Activated T-cell treated with anti-CD3 and anti-CD28 coated beads for 1 hour (primary cell): ENCODE results near the gene CALML3.
A peak's percentile ranks its signal among the peaks of the same experiment; 100 is the strongest.
"Not testable (repeated sequence)": the region's sequence is repeated elsewhere in the genome, so short reads cannot be mapped to it uniquely, and the experiment has no call there.

Experiments
- DNase-seq: peaks from one replicate; pipeline ENCODE4 v3.0.0-alpha.2; 2020; ENCODE audit warnings: low read depth

The CALML3 gene

DNA sequence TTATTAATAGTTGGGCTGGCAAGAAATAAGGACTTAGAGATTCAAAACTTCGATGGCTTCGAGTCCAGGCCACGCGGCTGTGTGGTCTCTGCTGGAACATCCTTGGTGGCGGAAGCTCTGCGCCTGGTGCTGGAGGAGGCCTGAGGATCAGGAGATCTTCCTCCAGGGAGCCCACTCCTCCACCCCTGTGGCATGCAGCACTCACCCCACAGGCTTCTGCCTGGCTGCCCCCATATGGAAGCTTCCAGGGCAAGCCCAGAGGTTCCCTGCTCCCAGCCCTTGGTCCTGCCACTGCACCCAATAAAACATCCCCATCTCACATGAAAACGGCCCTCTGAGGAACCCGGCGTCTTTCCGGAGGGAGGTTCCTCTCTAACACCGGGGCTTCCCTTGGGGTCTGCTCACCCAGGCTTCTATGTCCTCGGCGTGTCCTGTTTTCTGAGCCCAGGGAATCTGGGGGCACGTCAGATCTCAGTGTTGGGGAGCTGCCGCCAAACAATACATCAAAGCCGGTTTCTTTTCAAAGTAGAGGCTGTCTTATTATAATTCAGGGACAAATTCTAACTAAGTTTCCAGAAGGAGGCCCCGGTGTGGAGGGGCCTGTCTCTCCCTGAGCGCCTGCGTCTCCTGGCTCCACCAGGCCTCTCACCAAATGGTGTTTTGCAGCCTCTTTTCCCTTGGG, 32.4 kb downstream of the CALML3 start:
- no peak for DNase-seq

DNA sequence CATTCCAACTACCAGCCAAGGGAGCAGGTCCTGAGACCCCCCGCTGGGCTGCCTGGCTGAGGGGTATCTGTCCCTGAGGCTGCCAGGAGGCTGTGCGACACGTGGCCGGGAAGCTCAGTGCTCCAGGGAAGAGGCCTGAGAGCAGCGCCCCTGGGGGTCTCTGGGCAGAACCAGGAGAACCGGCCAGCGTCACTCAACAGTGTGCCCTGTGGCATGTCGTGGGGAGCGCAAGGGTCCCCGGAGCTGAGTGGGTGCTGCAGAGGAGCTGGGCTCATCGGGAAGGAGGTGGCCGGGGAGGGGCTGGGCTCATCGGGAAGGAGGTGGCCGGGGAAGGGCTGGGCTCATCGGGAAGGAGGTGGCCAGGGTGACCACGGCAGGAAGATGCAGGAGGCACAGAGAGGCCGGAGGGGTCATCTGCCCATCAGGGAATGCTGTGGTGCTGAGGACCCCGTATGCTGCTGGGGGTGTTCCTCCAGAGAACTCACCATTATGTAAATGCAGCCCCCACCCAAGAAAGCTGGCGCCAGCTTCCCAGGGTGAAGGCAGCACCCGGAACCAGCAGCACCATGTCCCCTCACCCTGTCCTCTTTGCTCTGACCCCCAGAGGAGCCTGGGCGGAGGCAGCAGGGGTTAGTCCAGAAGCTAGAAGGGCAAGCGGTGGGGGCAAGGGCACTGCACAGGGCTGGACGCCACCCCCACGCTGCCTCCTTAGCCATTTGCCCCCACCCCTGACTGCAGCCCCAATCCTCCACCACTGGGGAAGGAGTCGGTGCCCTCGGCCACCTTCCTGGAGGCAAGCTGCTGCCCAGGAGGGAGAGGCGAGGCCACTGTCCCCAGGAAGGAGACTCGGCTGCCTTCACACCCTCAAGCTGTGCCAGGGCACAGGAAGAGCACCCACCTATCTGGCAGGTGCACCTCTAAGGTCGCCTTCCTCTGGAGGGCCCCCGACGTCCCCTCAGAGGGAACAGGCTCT, 33.3 kb downstream of the CALML3 start:
- no peak for DNase-seq

DNA sequence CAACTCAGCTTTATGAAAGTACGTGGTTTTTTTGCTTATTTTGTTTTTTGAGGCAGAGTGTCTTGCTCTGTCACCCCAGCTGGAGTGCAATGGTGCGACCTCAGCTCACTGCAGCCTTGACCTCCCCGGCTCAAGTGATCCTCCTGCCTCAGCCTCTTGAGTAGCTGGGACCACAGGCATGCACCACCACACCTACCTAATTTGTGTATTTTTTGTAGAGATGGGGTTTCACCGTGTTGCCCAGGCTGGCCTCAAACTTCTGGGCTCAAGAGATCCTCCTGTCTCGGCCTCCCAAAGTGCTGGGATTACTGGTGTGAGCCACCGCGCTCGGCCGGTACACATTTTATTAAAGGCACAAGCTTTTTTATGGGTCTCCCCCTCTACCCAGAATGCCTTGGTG, 34.3 kb downstream of the CALML3 start:
- DNase-seq = not testable (repeated sequence)

DNA sequence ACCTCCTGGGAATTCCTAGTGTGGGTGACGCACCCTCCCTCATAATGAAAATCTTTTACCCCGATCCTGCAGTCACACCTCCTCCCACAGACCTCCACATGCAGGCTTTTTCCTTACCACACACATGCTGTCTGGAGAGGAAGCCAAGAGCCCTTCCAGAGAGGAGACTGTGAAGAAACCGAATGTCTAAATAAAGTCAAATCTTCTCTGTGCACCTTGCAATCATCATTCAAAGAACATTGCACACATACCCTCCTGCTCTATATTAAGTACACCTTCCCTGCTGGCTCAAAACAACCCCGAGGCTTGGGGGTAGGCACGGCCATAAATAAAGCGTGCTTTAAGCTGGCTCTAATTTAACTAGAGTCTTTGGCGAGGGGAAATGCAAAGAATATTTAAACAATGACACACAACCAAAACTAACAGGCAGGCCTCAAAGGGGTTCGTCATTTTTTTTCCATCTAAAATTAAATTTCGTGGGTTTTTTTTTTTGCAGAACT, 34.9 kb downstream of the CALML3 start:
- no peak for DNase-seq

DNA sequence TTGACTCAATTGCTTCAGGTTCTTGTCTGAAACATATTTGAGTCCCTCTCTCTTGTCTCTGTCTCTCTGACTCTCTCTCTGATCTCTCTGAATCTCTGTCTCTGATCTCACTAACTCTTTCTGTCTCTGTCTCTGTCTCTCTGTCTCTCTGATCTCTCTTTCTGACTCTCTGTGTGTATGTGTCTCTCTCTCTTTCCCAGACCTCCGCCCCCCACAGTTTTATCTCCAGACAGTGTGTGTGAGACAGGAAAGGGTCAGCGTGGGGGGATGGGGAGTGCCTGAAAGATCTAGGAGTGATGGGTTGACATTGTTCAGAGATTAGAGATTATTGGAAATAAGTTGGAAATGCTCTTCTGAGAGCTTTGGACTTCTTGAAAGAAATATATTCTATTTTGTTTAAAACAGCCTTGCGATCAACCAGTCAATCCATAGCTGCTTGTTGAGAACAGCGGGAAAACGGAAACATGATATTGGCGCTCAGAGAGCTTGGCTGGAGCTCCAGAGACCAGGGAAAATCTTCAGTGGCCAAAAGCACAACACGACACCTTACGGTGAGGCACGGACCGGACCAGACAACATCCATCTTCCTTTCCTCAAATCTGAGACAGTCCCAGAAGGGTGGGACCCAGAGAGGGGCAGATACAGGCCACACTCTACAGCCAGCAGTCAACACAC, 35.5 kb downstream of the CALML3 start:
- DNase-seq = no peak

DNA sequence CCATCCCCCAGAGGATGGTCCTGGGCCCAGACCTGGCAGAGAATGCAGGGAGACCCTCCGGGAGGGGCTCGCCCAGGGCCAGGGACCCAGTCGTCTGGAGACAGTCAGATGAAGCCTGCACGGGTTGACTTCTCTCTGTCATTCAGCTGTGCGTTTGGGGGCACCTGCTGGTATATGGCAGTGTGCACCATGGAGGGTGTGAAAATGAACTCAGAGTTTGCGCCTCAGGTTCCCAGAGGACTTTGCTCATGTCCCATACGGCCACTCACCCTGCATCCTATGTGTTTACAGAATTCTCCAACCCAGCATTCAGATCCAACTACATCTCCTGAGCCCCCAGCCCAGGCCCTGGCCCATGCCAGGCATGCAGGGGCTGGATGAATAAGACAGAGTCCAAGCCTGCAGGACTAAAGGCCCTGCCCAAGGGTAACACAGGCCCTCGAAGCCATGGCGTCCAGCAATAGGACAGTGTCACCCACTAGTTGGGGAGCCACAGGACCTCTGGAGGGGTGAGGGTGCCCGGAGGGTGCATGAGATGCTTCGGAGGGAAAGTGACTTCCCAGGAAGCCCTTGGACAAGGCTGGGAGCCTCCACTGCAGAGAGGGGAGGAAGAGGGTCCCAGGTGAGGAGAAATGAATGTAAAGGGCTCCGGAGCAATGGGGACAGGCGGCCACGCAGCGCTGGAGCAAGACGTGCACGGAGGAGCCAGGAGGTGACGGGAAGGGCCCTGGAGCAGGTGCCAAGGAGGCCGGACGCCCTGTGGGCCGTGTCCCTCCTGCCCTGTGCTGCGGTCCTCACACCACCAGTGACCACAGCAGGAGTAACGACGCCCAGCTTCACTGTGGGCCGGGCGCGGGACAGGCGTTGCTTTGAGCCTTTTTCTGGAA, 36.3 kb downstream of the CALML3 start:
- no peak for DNase-seq

DNA sequence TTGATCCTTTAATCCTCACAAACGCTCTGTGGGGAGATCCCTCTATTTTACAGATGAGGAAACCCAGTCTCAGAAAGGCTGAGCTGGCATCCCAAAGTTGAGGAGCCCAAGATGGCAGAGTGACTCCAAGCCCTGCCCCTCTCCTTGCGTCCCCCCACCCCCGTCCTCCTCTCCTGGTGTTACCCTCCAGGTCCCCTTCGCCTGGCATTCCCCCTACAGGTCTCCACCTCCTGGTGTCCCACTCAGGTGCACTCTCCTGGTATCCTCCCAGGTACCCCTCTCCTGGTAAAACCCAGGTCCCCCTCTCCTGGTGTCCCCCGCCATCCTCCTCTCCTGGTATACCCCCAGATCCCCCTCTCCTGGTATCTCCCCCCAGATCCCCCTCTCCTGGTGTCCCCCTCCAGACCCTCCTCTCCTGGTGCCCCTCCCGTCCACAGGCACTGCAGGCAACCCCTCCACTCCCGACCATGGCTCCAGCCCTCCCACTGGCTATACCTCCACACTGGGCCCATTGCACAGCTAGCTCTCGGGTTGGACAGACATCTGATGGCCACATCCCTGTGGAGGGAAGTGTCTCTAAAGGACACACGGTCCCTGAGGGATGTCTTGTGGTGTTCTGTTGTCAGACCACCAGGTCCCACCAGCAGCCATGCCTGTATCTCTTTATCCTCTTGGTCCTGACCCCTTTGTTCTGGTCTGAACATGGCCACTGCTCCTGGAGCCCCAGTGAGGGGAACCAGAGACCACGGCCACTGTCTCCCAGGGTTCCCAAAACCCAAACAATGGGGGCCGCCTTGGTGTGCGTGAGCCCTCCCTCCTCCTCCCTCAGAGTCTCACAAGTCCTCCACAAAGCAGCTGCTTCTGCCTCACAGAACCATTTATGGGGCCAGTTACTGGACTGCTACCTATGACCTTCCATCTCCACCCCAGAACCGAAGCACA, 37.2 kb downstream of the CALML3 start:
- no peak for DNase-seq

DNA sequence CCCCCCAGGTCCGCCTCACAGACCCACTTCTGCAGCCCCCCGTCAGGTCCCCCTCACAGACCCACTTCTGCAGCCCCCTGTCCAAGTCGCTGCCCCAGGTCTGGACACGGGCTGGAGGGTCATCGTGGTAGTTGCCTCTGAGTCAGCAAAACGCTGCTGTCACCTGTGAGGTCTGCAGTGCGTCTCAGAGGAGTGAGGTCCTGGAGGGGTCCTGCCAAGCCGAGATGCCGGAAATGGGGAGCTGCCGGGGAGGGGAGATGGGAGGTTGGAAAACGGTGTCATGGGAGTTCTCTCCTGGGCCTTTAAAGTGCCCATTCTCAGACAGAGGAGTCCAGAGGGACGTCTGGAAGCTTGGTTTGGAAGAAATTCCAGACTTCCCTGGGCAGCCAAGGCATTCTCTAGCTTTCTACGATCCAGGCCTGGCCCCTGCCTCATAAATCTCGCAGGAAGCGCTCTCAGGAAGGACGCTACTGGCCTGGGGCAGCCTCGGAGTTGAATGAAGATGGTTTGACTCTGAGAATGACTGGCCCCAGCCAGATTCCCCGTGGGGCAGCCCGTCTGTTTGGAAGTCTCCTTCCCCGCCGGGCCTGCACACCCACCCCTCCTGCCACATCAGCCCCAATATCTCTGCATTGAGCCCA, 38.7 kb downstream of the CALML3 start:
- no peak for DNase-seq

DNA sequence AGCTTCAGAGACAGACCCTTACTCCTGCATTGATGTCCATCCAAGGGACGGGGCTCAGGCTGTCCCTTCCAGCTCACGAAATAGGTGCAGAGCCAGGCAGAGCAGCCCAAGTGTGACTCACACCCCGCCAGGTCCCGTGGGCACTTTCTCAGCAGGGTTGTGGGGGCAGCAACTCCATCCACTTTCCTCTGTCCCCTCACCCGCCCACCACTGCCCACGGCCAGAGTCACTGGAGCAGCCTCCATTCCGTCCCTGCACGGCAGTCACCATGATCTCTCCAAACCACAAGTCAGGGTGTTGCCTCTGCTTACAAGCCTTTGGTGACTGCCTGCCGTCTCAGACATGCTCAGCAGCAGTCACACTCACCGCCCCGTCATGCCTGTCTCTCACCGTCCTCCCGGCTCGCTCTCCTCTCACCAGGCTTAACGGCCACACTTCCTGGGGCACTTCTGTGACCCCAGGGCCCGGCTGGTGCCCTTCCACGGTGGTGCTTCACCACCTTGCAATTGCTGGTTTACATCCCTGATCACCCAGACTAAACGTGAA, 39.3 kb downstream of the CALML3 start:
- peak; percentile 42 for DNase-seq

DNA sequence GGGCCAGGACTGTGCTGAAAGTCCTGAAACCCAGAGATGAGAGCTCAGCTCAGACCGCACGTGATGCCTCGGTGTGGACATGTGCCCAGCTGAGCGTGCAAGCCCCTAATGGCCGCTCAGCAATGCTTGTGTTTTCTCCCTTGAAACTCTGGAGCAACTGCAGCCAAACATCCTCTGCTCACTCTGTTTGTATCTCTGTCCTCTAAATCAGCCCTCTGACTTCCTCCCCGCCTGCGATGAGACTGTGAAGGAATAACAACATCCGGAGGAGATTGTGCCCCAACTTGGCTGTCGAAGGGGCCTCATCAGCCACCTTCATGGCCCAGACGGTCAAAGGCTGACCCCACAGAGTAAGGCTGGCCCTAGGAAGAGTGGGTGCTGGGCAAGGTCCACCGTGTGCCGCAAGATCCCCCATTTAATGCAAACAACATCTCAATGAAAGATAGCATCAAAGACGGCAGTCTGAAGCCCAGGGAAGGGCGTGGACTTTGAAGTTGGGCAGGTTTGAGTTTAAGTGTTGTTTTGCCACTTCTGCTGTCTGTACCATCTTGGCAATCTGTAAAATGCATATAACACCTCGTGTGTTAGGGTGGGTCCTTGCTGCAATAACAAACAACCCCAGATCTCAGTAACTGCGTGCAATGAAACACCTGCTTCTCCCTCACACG, 39.9 kb downstream of the CALML3 start:
- no peak for DNase-seq

DNA sequence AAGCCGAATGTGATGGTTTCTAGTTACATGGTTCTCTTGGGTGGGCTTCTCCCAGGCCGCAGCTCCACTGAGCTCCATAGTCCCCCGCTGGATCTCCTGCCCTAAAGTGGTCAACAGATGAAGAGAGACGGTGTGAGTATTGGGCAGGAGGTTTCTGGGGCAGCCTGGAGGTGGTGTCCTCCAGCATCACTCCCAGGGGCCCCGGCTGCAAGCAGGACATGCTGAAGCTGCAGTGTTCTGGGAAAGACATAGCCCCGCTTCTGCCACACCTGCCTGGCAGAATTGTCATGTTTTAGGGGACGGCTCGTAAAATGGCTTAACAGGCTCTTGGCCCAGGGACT, 40.4 kb downstream of the CALML3 start:
- no peak for DNase-seq

DNA sequence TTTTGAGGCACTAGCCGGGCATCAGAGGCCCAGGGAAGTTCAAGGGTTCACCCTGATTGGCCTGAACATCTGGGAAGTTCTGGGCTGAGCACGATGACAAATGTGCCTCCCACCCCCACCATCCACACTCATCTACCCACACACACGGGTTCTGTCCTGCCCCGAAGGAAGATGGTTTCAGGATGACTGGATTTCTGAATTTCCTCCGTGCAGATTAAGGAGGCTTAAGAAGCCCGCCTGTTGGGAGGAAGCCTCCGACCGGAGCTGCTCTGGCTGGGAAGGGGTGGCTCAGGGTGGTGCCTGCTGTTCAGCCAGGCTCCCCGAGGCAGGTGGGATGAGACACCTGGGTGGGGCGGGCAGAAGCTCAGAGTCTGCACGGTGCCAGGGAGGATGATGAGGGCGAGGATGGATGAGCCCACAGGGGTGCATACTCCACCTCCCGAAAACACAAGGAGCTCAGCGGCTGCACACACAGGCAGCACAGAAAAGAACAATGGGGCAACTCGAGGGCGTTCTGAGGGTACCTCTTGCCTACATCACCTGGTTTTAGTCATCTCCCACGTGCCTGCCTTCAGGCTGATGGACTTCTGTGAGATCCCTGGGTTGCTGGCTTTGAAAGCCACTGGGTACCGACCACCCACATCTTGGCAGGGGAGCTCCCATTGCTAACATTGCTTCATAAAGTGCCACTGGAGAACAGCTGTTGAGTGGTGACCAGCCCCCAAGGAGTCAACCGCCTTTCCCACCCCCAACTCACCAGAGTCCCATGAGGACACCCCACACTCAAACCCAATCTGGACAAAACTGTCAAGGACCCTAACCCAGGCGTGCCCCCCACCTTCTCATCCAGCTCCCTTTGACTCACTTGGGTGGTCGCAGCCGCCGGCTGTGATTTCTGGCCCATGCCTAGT, 41.2 kb downstream of the CALML3 start:
- DNase-seq = no peak

DNA sequence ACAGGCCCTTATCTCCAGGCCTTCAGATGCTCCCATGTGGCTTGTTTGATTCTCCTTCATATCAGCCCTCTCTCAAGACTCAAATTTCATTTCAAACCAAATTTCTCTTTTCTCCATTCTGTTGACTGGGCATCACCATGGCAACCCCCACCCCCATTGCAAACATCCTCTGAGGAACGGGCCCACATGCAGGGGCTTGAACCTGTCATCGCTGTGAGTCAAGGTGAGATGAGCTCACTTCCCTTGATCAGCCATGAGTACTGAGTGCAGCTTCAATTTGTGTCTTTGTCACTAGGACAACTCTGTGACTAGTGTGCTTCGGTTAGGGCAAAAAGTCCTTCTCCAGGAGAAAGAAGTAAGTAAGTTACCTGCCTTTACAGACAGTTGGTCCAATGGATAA, 41.9 kb downstream of the CALML3 start:
- DNase-seq = no peak

DNA sequence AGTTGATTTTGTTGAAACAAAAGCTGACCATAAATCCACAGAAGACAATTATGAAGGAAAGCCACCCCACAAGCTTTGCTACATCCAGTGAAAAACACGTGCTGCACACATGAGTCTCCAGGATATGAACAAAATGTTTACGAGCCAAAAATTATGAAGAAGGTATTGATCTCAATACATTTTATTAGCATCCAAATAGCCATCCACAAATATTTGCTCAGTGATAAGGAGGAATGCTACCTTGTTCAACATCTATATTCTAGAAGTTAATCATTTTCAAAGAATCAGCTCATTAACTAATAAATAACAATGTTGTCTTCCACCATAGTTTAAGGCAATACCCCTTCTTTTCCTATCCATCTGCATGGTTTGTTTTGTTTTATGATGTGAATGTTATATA, 42.7 kb downstream of the CALML3 start:
- no peak for DNase-seq

DNA sequence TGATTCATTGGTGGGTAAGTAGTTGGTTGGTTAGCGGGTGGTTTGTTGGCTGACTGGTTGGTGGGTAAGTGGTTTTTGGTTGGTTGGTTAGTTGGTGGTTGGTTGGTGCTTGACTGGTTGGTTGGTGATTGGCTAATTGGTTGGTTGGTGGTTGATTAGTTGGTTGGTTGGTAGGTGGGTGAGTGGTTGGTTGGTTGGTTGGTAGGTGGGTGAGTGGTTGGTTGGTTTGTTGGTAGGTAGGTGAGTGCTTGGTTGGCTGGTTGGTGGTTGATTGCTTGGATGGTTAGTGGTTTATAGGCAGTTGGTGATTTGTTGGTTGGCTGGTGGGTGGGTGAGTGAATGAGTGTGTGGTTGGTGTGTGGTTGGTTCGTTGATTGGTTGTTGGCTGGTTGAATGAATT, 44.2 kb downstream of the CALML3 start:
- DNase-seq = no peak

DNA sequence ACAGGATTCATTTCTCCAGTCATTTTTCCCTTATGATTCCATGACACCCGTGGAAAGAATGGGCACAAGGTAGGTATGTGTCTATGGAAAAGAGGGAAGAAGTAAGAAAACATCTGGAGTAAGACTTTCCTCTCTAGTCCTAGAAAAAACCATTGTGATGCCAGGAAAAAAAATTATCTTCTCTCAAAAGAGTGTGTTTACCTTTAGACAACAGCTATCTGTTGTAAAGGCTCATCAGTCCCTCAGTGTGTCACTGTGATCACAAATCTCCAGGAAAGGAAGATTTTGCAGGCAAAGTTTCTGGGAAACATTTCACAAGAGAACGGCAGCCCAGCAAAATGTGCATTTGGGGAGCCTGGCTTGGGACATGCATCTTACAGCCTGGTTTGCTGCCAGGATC, 44.8 kb downstream of the CALML3 start:
- DNase-seq = no peak

DNA sequence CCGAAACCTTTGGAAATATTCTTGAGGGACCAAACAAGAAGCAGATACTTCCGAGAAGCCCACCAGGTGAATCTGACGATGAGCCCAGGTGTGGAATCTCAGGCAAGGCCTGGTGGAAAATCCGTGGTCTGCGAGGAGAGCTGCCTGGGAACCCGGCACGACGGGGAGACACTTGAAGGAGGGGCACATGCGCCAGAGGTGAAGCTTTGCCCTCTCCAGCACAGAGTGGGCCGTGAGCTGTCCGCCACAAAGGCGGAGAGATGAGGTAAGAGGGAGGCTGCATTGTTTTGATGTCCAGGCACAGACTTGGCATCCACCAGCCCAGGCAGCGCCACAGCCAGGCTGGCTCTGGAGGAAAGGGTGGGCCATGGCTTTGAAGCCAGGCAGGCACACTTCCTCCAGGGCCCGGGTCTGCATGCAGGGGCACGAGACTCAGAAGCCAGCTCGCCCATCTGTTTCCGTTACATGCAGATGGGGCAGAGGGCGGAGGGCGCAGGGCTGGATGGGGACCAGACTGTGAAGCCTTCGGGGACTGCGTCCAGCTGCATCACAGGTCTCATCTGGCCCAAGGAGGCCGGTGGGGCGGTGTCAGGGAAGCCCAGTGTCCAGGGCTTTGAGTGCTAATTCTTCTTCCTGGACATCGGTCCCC, 45.4 kb downstream of the CALML3 start:
- no peak for DNase-seq
